IMR-90 (cell line): Measurements from ENCODE around the gene MCAM. TPM values are rescaled to one million over a fixed set of nuclear protein-coding genes. Genes with fewer than 3 reads are reported as not detected.

Experiments used
- ATAC-seq: fragments of 200-7000 bp; cut with Tn5 transposase; 2 replicates; pipeline ENCODE4 v1.9.1; 2020; ENCODE audit warnings: low read depth, mild to moderate bottlenecking, moderate library complexity
- BruUV-seq: library from RNA; stranded (reverse); fragments of 400-500 nt; replicated peaks from 2 replicates; lab custom pipeline; 2021; lab: Mats Ljungman, UMichigan
- CTCF ChIA-PET: fragments of 300-600 bp; formaldehyde crosslinking; extraction: SDS; loops from one replicate; lab custom pipeline; 2021; ENCODE audit warnings: antibody characterized with exemption; lab: Yijun Ruan, JAX
- POLR2A ChIA-PET: fragments of 300-600 bp; sonication (Branson Sonifier 250); formaldehyde crosslinking; loops from one replicate; lab custom pipeline; 2022; ENCODE audit warnings: antibody characterized with exemption; ENCODE audit not compliant: unreplicated experiment; lab: Charles Lee
- DNase-seq: peaks from one replicate; pipeline ENCODE4 v3.0.0; 2013
- H2AFZ ChIP-seq: replicated peaks from 2 replicates; pipeline ENCODE3; 2013; ENCODE audit warnings: low read length, mild to moderate bottlenecking; ENCODE audit not compliant: poor library complexity
- H2AK5ac ChIP-seq: 2 replicates; pipeline ENCODE4 v1.6.1; 2013; ENCODE audit warnings: low read depth, low read length, inconsistent platforms
- H2AK9ac ChIP-seq: replicated peaks from 2 replicates; pipeline ENCODE3; 2013; ENCODE audit warnings: mild to moderate bottlenecking, low read depth, low read length, moderate library complexity; ENCODE audit not compliant: poor library complexity
- H2BK120ac ChIP-seq: 2 replicates; pipeline ENCODE4 v1.6.1; 2013; ENCODE audit warnings: low read depth, low read length, inconsistent platforms
- H2BK15ac ChIP-seq: 3 replicates; pipeline ENCODE4 v1.6.1; 2013; ENCODE audit warnings: low read depth, low read length, inconsistent platforms
- H2BK20ac ChIP-seq: 2 replicates; pipeline ENCODE4 v1.6.1; 2013; ENCODE audit warnings: low read depth, mild to moderate bottlenecking, inconsistent platforms, low read length, moderate library complexity
- H2BK5ac ChIP-seq: 2 replicates; pipeline ENCODE4 v1.6.1; 2013; ENCODE audit warnings: mild to moderate bottlenecking, low read depth, low read length, inconsistent platforms; ENCODE audit not compliant: poor library complexity, severe bottlenecking
- H3K14ac ChIP-seq: replicated peaks from 2 replicates; pipeline ENCODE4 v1.6.1; 2013; ENCODE audit warnings: low read depth, low read length, inconsistent platforms
- H3K18ac ChIP-seq: 2 replicates; pipeline ENCODE4 v1.6.1; 2013; ENCODE audit warnings: low read depth, low read length, control low read depth
- H3K23ac ChIP-seq: 2 replicates; pipeline ENCODE4 v1.6.1; 2013; ENCODE audit warnings: low read depth, low read length, inconsistent platforms
- H3K27ac ChIP-seq: 2 replicates; pipeline ENCODE4 v1.5.1; 2013; ENCODE audit warnings: mild to moderate bottlenecking, control low read depth, low read length; ENCODE audit not compliant: insufficient read depth
- H3K27me3 ChIP-seq: 2 replicates; pipeline ENCODE4 v1.6.1; 2013; ENCODE audit warnings: low read length; ENCODE audit not compliant: control insufficient read depth, insufficient read depth
- H3K36me3 ChIP-seq: 2 replicates; pipeline ENCODE4 v1.6.1; 2013; ENCODE audit warnings: low read length, mixed read lengths; ENCODE audit not compliant: control insufficient read depth, insufficient read depth
- H3K4ac ChIP-seq: 2 replicates; pipeline ENCODE4 v1.6.1; 2013; ENCODE audit warnings: low read depth, low read length, inconsistent platforms
- H3K4me1 ChIP-seq: 2 replicates; pipeline ENCODE4 v1.6.1; 2013; ENCODE audit warnings: low read length, mixed read lengths; ENCODE audit not compliant: control insufficient read depth, insufficient read depth
- H3K4me2 ChIP-seq: 2 replicates; pipeline ENCODE4 v1.6.1; 2013; ENCODE audit warnings: low read depth, mild to moderate bottlenecking, control low read depth, low read length, moderate library complexity
- H3K4me3 ChIP-seq: 2 replicates; pipeline ENCODE4 v1.5.1; 2013; ENCODE audit warnings: low read depth, mild to moderate bottlenecking, control low read depth, low read length, moderate library complexity; ENCODE audit not compliant: insufficient read depth
- H3K56ac ChIP-seq: 2 replicates; pipeline ENCODE4 v1.6.1; 2013; ENCODE audit warnings: low read length, inconsistent platforms; ENCODE audit not compliant: insufficient read depth; ENCODE audit errors: extremely low read depth
- H3K79me1 ChIP-seq, 2 experiments: 2 replicates each; pipeline ENCODE4 v1.6.1; 2013; ENCODE audit warnings: low read length in 2 of 2, inconsistent platforms in 1 of 2, low read depth in 1 of 2
- H3K9ac ChIP-seq: 2 replicates; pipeline ENCODE4 v1.6.1; 2013; ENCODE audit warnings: low read depth, low read length, control low read depth
- H3K9me1 ChIP-seq: 2 replicates; pipeline ENCODE4 v1.6.1; 2013; ENCODE audit warnings: low read length, inconsistent platforms; ENCODE audit not compliant: insufficient read depth
- H3K9me3 ChIP-seq: 2 replicates; pipeline ENCODE4 v1.6.1; 2013; ENCODE audit warnings: low read length; ENCODE audit not compliant: control insufficient read depth, insufficient read depth
- H4K20me1 ChIP-seq: 2 replicates; pipeline ENCODE4 v1.6.1; 2013; ENCODE audit warnings: low read length, inconsistent platforms; ENCODE audit not compliant: insufficient read depth
- H4K5ac ChIP-seq: 2 replicates; pipeline ENCODE4 v1.6.1; 2013; ENCODE audit warnings: mild to moderate bottlenecking, low read depth, low read length, control low read depth
- H4K8ac ChIP-seq, 2 experiments: 2 replicates each; pipeline ENCODE4 v1.6.1; 2013; ENCODE audit warnings: low read depth in 2 of 2, low read length in 2 of 2, control low read depth in 1 of 2, inconsistent platforms in 1 of 2
- H4K91ac ChIP-seq: 2 replicates; pipeline ENCODE4 v1.6.1; 2013; ENCODE audit warnings: low read depth, low read length, inconsistent platforms; ENCODE audit not compliant: insufficient read depth
- BHLHE40 ChIP-seq: fragments of 150-350 bp; IDR thresholded peaks from 2 replicates; pipeline ENCODE4 v1.6.1; 2016; ENCODE audit warnings: mild to moderate bottlenecking, low read depth, low read length
- CEBPB ChIP-seq: IDR thresholded peaks from 2 replicates; pipeline ENCODE4 v1.6.1; 2012; ENCODE audit warnings: low read depth, low read length, improper control_type of control experiment
- CHD1 ChIP-seq: IDR thresholded peaks from 2 replicates; pipeline ENCODE4 v1.6.1; 2012; ENCODE audit warnings: low read depth, low read length, improper control_type of control experiment
- CTCF ChIP-seq: conservative IDR thresholded peaks from 2 replicates; pipeline ENCODE4 v1.5.1; 2012; ENCODE audit warnings: mild to moderate bottlenecking, low read depth, low read length, improper control_type of control experiment
- ELK1 ChIP-seq: fragments of 150-350 bp; IDR thresholded peaks from 2 replicates; pipeline ENCODE4 v1.6.1; 2016; ENCODE audit warnings: low read depth, mild to moderate bottlenecking, low read length, moderate library complexity, borderline replicate concordance
- FOS ChIP-seq: fragments of 150-350 bp; IDR thresholded peaks from 2 replicates; pipeline ENCODE4 v1.6.1; 2016; ENCODE audit warnings: low read depth, low read length
- MAFK ChIP-seq: IDR thresholded peaks from 2 replicates; pipeline ENCODE4 v1.6.1; 2012; ENCODE audit warnings: low read depth, low read length, improper control_type of control experiment
- MAZ ChIP-seq: IDR thresholded peaks from 2 replicates; pipeline ENCODE4 v1.6.1; 2012; ENCODE audit warnings: low read depth, mild to moderate bottlenecking, low read length, improper control_type of control experiment, moderate library complexity, borderline replicate concordance
- MXI1 ChIP-seq: IDR thresholded peaks from 2 replicates; pipeline ENCODE4 v1.6.1; 2012; ENCODE audit warnings: low read depth, mild to moderate bottlenecking, low read length, moderate library complexity, borderline replicate concordance
- NFE2L2 ChIP-seq: fragments of 150-350 bp; IDR thresholded peaks from 2 replicates; pipeline ENCODE4 v1.6.1; 2016; ENCODE audit warnings: low read depth, mild to moderate bottlenecking, low read length
- POLR2A ChIP-seq: IDR thresholded peaks from 2 replicates; pipeline ENCODE4 v1.6.1; 2012; ENCODE audit warnings: mild to moderate bottlenecking, low read depth, low read length
- RAD21 ChIP-seq: IDR thresholded peaks from 2 replicates; pipeline ENCODE4 v1.6.1; 2012; ENCODE audit warnings: low read length, improper control_type of control experiment
- RCOR1 ChIP-seq: IDR thresholded peaks from 2 replicates; pipeline ENCODE4 v1.6.1; 2012; ENCODE audit warnings: mild to moderate bottlenecking, low read length, improper control_type of control experiment; ENCODE audit not compliant: insufficient replicate concordance
- RFX5 ChIP-seq: IDR thresholded peaks from 2 replicates; pipeline ENCODE4 v1.8.0; 2012; ENCODE audit warnings: low read depth, mild to moderate bottlenecking, low read length, moderate library complexity
- SMC3 ChIP-seq: fragments of 150-350 bp; IDR thresholded peaks from 2 replicates; pipeline ENCODE4 v1.6.1; 2016; ENCODE audit warnings: low read depth, mild to moderate bottlenecking, antibody characterized with exemption, low read length, moderate library complexity
- USF2 ChIP-seq: fragments of 150-350 bp; IDR thresholded peaks from 2 replicates; pipeline ENCODE4 v1.6.1; 2017; ENCODE audit warnings: mild to moderate bottlenecking, antibody characterized with exemption, low read length, low read depth
- WGBS, 2 experiments: methylation state at CpG; one replicate each; pipeline versions ENCODE4 v1.1.5 to v1.1.7; 2013; ENCODE audit warnings: missing lambda C conversion rate in 2 of 2; ENCODE audit not compliant: insufficient read length in 1 of 2; ENCODE audit errors: extremely low coverage in 2 of 2; 5-methylcytosine and 5-hydroxymethylcytosine counted together
- dilution Hi-C: fragments of 300-500 bp; cut with HindIII; formaldehyde crosslinking; loops from one replicate; pipeline ENCODE4 v1.14.3; 2018; ENCODE audit warnings: low sequenced_read_pairs; ENCODE audit not compliant: unreplicated experiment
- in situ Hi-C: fragments of 300-500 bp; cut with MboI; formaldehyde crosslinking; loops from 3 replicates; pipeline ENCODE4 v1.14.3; 2019; ENCODE audit warnings: low sequenced_read_pairs, inconsistent platforms, mixed read lengths
- intact Hi-C: fragments of 100-400 bp; cut with micrococcal nuclease; formaldehyde crosslinking; loops from 2 replicates; pipeline ENCODE4 v1.10.0; 2022
- polyA plus RNA-seq, 3 experiments: library from polyadenylated mRNA; depleted of rRNA; stranded (reverse); fragments of >200 nt; gene quantifications; 2 replicates each; pipeline ENCODE4 v1.2.3, GENCODE V29; 2012; ENCODE audit warnings: low replicate concordance in 1 of 3
- total RNA-seq: library from RNA; depleted of rRNA; stranded (reverse); fragments of >200 nt; gene quantifications from 2 replicates; pipeline ENCODE4 v1.2.3, GENCODE V29; 2012

The MCAM gene
- total and polyA plus RNA-seq, 2 of the 4 experiments (the other 2 are of a cell fraction), result 95.1 to 131 TPM

GRCh38 chr11:119273721-119274120, 43.2 kb downstream of the MCAM start:
- TF ChIP-seq MXI1 (no peak), MAZ (no peak), USF2 (no peak), POLR2A (no peak), RAD21 (no peak), CTCF (no peak), RFX5 (no peak), NFE2L2 (no peak), FOS (no peak), ELK1 (no peak), SMC3 (no peak), RCOR1 (no peak), BHLHE40 (no peak), MAFK (no peak), CEBPB (no peak), CHD1 (no peak)
- Histone ChIP-seq H2BK120ac (no peak overlapping the region), H3K9me3 (no peaks in the 10 kb centered on the region), H4K20me1 (0 out of 2 replicates have a peak, but pooled peaks cover 2% of the 10 kb centered on the region), H3K4me3 (no peak overlapping the region), H3K14ac (no peak overlapping the region), H2AK5ac (no peak overlapping the region), H3K79me1 (peaks cover 12 to 38% of the 10 kb centered on the region in 2 experiments), H4K8ac (no peak overlapping the region), H3K27ac (no peak overlapping the region), H3K9ac (no peak overlapping the region), H3K36me3 (peaks cover 17% of the 10 kb centered on the region), H3K4me1 (no peaks in the 10 kb centered on the region), H3K18ac (no peak overlapping the region), H2BK15ac (no peak overlapping the region), H2AK9ac (no peak overlapping the region), H4K91ac (no peak overlapping the region), H3K4ac (no peak overlapping the region), H3K4me2 (no peak overlapping the region), H3K9me1 (no peaks in the 10 kb centered on the region), H2BK5ac (no peak overlapping the region), H2AFZ (no peak overlapping the region), H2BK20ac (no peak overlapping the region), H4K5ac (no peak overlapping the region), H3K27me3 (no peaks in the 10 kb centered on the region), H3K56ac (no peak overlapping the region), H3K23ac (no peak overlapping the region)
- ChIA-PET POLR2A (no interaction called here), CTCF (interaction anchor here (0.6 kb wide), 1 partner anchor 56 kb away, joined by 3 read pairs; no protein-coding TSS in a partner anchor)
- in situ Hi-C loops, result no loop called here
- intact Hi-C loops, result no loop called here
- ATAC-seq (no peak), DNase-seq (no peak)
- 78% methylated on average over 1 of the region's 6 CpGs; no CpG with 5 or more reads in 1 of the 2 experiments for WGBS, 2 experiments
- dilution Hi-C loops, result no loop called here
- no TSS peak for BruUV-seq
